NCI-H510A (cell line): Measurements from ENCODE around the gene INTS1.

Experiments
- DNase-seq: peaks from one replicate; lab custom pipeline; 2025; lab: John Stamatoyannopoulos, UW

INTS1 gene

GRCh38 chr7:1485156-1485555 lies 19.0 kb downstream of the INTS1 start:
- DNase-seq: no peak

- no peak for DNase-seq
Observed at GRCh38 chr7:1484569-1484968, 19.6 kb downstream of the INTS1 start.

GRCh38 chr7:1483536-1484505 lies 20.4 kb downstream of the INTS1 start:
- no peak for DNase-seq

- DNase-seq: no peak
Observed at GRCh38 chr7:1483079-1483478, 21.1 kb downstream of the INTS1 start.

- DNase-seq: no peak
Observed at GRCh38 chr7:1481300-1481699, 22.9 kb downstream of the INTS1 start.

GRCh38 chr7:1480670-1481069 lies 23.5 kb downstream of the INTS1 start:
- DNase-seq: no peak

GRCh38 chr7:1479287-1479686 lies 24.9 kb downstream of the INTS1 start:
- no peak for DNase-seq

GRCh38 chr7:1478480-1478879 lies 25.7 kb downstream of the INTS1 start:
- no peak for DNase-seq

- DNase-seq: no peak
Observed at GRCh38 chr7:1476859-1477258, 27.3 kb downstream of the INTS1 start.

GRCh38 chr7:1475991-1476390 lies 28.2 kb downstream of the INTS1 start:
- no peak for DNase-seq

- DNase-seq: no peak
Observed at GRCh38 chr7:1475393-1475792, 28.8 kb downstream of the INTS1 start.

- DNase-seq: no peak
Observed at GRCh38 chr7:1474736-1475135, 29.5 kb downstream of the INTS1 start.

- DNase-seq: peak; percentile 85
Observed at GRCh38 chr7:1473864-1474512, 30.2 kb downstream of the INTS1 start.

GRCh38 chr7:1470901-1471300 lies 33.3 kb downstream of the INTS1 start:
- DNase-seq: no peak

GRCh38 chr7:1468643-1469298 lies 35.4 kb downstream of the INTS1 start:
- DNase-seq: no peak

- no peak for DNase-seq
Observed at GRCh38 chr7:1468203-1468602, 36.0 kb downstream of the INTS1 start.

GRCh38 chr7:1466524-1467271 lies 37.5 kb downstream of the INTS1 start:
- no peak for DNase-seq

GRCh38 chr7:1464694-1465093 lies 39.5 kb downstream of the INTS1 start:
- DNase-seq: no peak

- DNase-seq: no peak
Observed at GRCh38 chr7:1463676-1464223, 40.4 kb downstream of the INTS1 start.

- no peak for DNase-seq
Observed at GRCh38 chr7:1461646-1462375, 42.4 kb downstream of the INTS1 start.
